ENCODE measurements around the gene CLUH. TPM values are rescaled to one million over a fixed set of nuclear protein-coding genes. Genes with fewer than 3 reads are reported as not detected.

CLUH gene
- 100 to 1,000 TPM in 5 of 6 experiments, 10 to 100 TPM in 1; 88.9 to 224 (median 166) TPM for total RNA-seq
- long read RNA-seq, partial matches to known transcripts, result 1 of 10 reads
- long read RNA-seq, other reads (novel, unspliced or antisense), result 9 of 10 reads

GRCh38 chr17:2711608-2712299, at the start of gene CLUH:
Gene CLUH, minus strand, starts transcription at chr17:2711764. Its CDS starts 103 bp downstream, at chr17:2711661.
- intact Hi-C loops (cut with DNase I), result no loop called here
- peaks cover 0 to 36% (median 12%) of the 10 kb centered on the region in 4 donors for H3K4me1 ChIP-seq
- H3K36me3 ChIP-seq, result peaks cover 0 to 3% (median 0%) of the 10 kb centered on the region in 4 donors
- ATAC-seq (peak; percentile 63 to 75 (median 74)), DNase-seq (peak; percentile 95 to 97 (median 97))
- TF ChIP-seq POLR2A (IDR thresholded peaks at IDR 0.05) (peak; percentile 91), CTCF (IDR thresholded peaks at IDR 0.05) (no peak)
- WGBS (ENCODE audit: insufficient coverage, low coverage, low lambda C conversion rate, missing lambda C conversion rate), result 0% methylated on average over 2 of the region's 76 CpGs
- peak within 1 kb of the TSS; percentile 76 to 84 (median 81) for H3K27ac ChIP-seq
- H3K9me3 ChIP-seq, result no peaks in the 10 kb centered on the region
- peak within 1 kb of the TSS; percentile 84 to 99 (median 93) for H3K4me3 ChIP-seq
- no peaks in the 10 kb centered on the region for H3K27me3 ChIP-seq

DNA sequence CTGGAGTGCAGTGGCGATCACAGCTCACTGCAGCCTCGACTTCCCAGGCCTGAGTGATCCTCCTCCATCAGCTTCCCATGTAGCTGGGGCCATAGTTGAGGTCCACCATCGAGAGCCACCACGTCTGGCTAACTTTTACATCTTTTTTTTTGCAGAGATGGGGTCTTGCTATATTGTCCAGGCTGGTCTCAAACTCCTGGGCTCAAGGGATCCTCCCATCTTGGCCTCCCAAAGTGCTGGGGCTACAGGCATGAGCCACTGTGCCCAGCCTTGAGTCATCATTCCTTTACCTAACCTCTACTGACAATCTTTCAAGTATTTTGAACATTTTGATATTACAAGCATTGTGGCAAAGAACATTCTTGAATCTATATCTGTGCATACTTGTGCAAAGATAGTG, 47.3 kb upstream of the CLUH start:
- no peaks in the 10 kb centered on the region for H3K27me3 ChIP-seq
- H3K27ac ChIP-seq, result no peak overlapping the region
- no peaks in the 10 kb centered on the region for H3K36me3 ChIP-seq
- no peaks in the 10 kb centered on the region for H3K4me1 ChIP-seq
- intact Hi-C loops (cut with DNase I), result no loop called here
- no peak overlapping the region for H3K4me3 ChIP-seq
- ATAC-seq (no peak), DNase-seq (no peak)
- H3K9me3 ChIP-seq, result no peaks in the 10 kb centered on the region
- no peak for TF ChIP-seq CTCF (IDR thresholded peaks at IDR 0.05)
- TF ChIP-seq POLR2A (IDR thresholded peaks at IDR 0.05), result no peak
- 7% methylated on average over 2 of the region's 4 CpGs for WGBS (ENCODE audit: insufficient coverage, low coverage, low lambda C conversion rate, missing lambda C conversion rate)

GRCh38 chr17:2755891-2756724, 44.5 kb upstream of the CLUH start:
- no peak for DNase-seq
- ATAC-seq, result peak in 1 of 4 donors; percentile 49
- H3K4me3 ChIP-seq, result peak overlapping the region in 1 of 3 donors; percentile 16
- H3K36me3 ChIP-seq, result no peaks in the 10 kb centered on the region
- no peak overlapping the region for H3K27ac ChIP-seq
- no peaks in the 10 kb centered on the region for H3K27me3 ChIP-seq
- no peaks in the 10 kb centered on the region for H3K9me3 ChIP-seq
- no peaks in the 10 kb centered on the region for H3K4me1 ChIP-seq
- intact Hi-C loops (cut with DNase I), result no loop called here
- TF ChIP-seq POLR2A (IDR thresholded peaks at IDR 0.05), result no peak
- WGBS (ENCODE audit: insufficient coverage, low coverage, low lambda C conversion rate, missing lambda C conversion rate), result 10% methylated on average over 11 of the region's 46 CpGs

DNA sequence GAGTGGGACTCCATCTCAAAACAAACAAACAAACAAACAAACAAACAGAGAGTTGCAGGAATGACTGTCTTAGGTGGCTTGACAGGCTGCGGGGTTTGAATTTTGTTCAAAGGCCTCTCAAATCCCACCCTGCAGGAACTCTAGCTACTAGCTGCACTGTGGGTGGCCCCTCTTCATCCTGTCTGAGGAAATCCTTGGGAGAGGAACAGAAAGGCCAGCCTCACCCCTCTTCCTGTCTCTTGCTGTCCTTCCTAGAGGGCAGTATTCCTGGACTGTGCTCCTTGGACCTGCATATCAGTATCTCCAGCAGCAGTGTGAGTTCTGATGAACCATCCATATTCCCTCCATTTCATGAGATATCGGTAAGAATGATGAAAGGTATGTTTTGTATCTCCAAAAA, 39.9 kb upstream of the CLUH start:
- H3K4me3 ChIP-seq, result no peak overlapping the region
- H3K9me3 ChIP-seq, result no peaks in the 10 kb centered on the region
- DNase-seq (no peak), ATAC-seq (no peak)
- intact Hi-C loops (cut with DNase I), result no loop called here
- no peak overlapping the region for H3K27ac ChIP-seq
- WGBS (ENCODE audit: insufficient coverage, low coverage, low lambda C conversion rate, missing lambda C conversion rate), result 60% methylated on average over 1 of the region's 2 CpGs
- H3K27me3 ChIP-seq, result peaks cover 0 to 6% of the 10 kb centered on the region in 2 donors
- H3K36me3 ChIP-seq, result no peaks in the 10 kb centered on the region
- TF ChIP-seq CTCF (IDR thresholded peaks at IDR 0.05) (no peak), POLR2A (IDR thresholded peaks at IDR 0.05) (no peak)
- peaks cover 0 to 3% (median 0%) of the 10 kb centered on the region in 4 donors for H3K4me1 ChIP-seq

Data from right lobe of liver (tissue), 6 donors.